SK-N-SH (cell line): ENCODE measurements around the gene SNTG2. TPM values are rescaled to one million over a fixed set of nuclear protein-coding genes. Genes with fewer than 3 reads are reported as not detected.

Source experiments
- CTCF ChIA-PET: fragments of 300-600, 350-600 bp; formaldehyde crosslinking; extraction: SDS; loops from one replicate; lab custom pipeline; 2021; lab: Yijun Ruan, JAX
- POLR2A ChIA-PET: fragments of 350-600 bp; sonication (Branson Sonifier 250); formaldehyde crosslinking; extraction: SDS; loops from one replicate; lab custom pipeline; 2020; ENCODE audit warnings: antibody characterized with exemption, inconsistent platforms; lab: Yijun Ruan, JAX
- DNase-seq: peaks from one replicate; pipeline ENCODE4 v3.0.0; 2012
- H2AFZ ChIP-seq: fragments of 200-600 bp; sonication (generic); 2 replicates; pipeline ENCODE4 v1.8.1; 2016; ENCODE audit warnings: antibody characterized with exemption, mild to moderate bottlenecking, low read depth
- H3F3A ChIP-seq: fragments of 200-600 bp; sonication (generic); replicated peaks from 2 replicates; pipeline ENCODE3; 2016; ENCODE audit warnings: antibody characterized with exemption, mild to moderate bottlenecking; ENCODE audit not compliant: insufficient read depth
- H3K27ac ChIP-seq, 2 experiments: fragments of 200-500 bp in 1 of 2; fragments of 200-600 bp in 1 of 2; sonication (Bioruptor generic) in 1 of 2; sonication (generic), shearing (Covaris generic) in 1 of 2; 2 replicates each; pipeline versions ENCODE4 v1.5.1 to v1.6.1; 2014 to 2016; ENCODE audit warnings: low read depth in 2 of 2, inconsistent platforms in 1 of 2, low read length in 1 of 2, mild to moderate bottlenecking in 1 of 2, mixed read lengths in 1 of 2
- H3K27me3 ChIP-seq: fragments of 200-600 bp; sonication (generic), shearing (Covaris generic); 2 replicates; pipeline ENCODE4 v1.6.1; 2016; ENCODE audit warnings: mixed run types; ENCODE audit not compliant: insufficient read depth
- H3K36me3 ChIP-seq, 2 experiments: fragments of 200-500 bp in 1 of 2; fragments of 200-600 bp in 1 of 2; sonication (Bioruptor generic) in 1 of 2; sonication (generic) in 1 of 2; replicated peaks in 1 of 2; 2 replicates each; pipeline versions ENCODE3 to v1.5.1; 2014 to 2016; ENCODE audit warnings: low read length in 1 of 2, mild to moderate bottlenecking in 1 of 2; ENCODE audit not compliant: insufficient read depth in 2 of 2, control insufficient read depth in 1 of 2
- H3K4me1 ChIP-seq, 2 experiments: fragments of 200-500 bp in 1 of 2; fragments of 200-600 bp in 1 of 2; sonication (Bioruptor generic) in 1 of 2; sonication (generic), shearing (Covaris generic) in 1 of 2; 2 replicates each; pipeline versions ENCODE4 v1.5.1 to v1.6.1; 2014 to 2016; ENCODE audit warnings: low read depth in 1 of 2, low read length in 1 of 2, mixed run types in 1 of 2; ENCODE audit not compliant: insufficient read depth in 2 of 2, control insufficient read depth in 1 of 2
- H3K4me2 ChIP-seq: fragments of 200-600 bp; sonication (generic), shearing (Covaris generic); 2 replicates; pipeline ENCODE4 v1.6.1; 2017; ENCODE audit warnings: mixed run types
- H3K4me3 ChIP-seq, 2 experiments: fragments of 200-500 bp in 1 of 2; fragments of 200-600 bp in 1 of 2; sonication (Bioruptor generic) in 1 of 2; sonication (generic), shearing (Covaris generic) in 1 of 2; 2 replicates each; pipeline versions ENCODE4 v1.5.1 to v1.8.1; 2014 to 2016; ENCODE audit warnings: low read depth in 2 of 2, inconsistent platforms in 1 of 2, low read length in 1 of 2, mild to moderate bottlenecking in 1 of 2, mixed read lengths in 1 of 2, moderate library complexity in 1 of 2
- H3K79me2 ChIP-seq: fragments of 200-600 bp; sonication (generic); 2 replicates; pipeline ENCODE4 v1.8.1; 2017; ENCODE audit warnings: mild to moderate bottlenecking; ENCODE audit not compliant: insufficient read depth
- H3K9ac ChIP-seq: fragments of 200-600 bp; sonication (generic); 2 replicates; pipeline ENCODE4 v1.6.1; 2017; ENCODE audit warnings: mixed run types
- H3K9me2 ChIP-seq: fragments of 200-600 bp; sonication (generic); 2 replicates; pipeline ENCODE4 v1.6.1; 2017; ENCODE audit warnings: mixed run types
- H3K9me3 ChIP-seq: fragments of 200-600 bp; sonication (generic); 2 replicates; pipeline ENCODE4 v1.6.1; 2017; ENCODE audit warnings: mixed run types, mild to moderate bottlenecking, moderate library complexity
- H4K20me1 ChIP-seq: fragments of 200-600 bp; sonication (generic); 2 replicates; pipeline ENCODE4 v1.6.1; 2017; ENCODE audit warnings: mild to moderate bottlenecking, mixed run types; ENCODE audit not compliant: insufficient read depth
- CHD2 ChIP-seq: fragments of 150-350 bp; IDR thresholded peaks from 2 replicates; pipeline ENCODE4 v1.6.1; 2018; ENCODE audit warnings: low read length; ENCODE audit not compliant: partially characterized antibody
- ELF1 ChIP-seq: IDR thresholded peaks from 2 replicates; pipeline ENCODE4 v1.4.0; 2012
- EP300 ChIP-seq, 2 experiments: IDR thresholded peaks; 2 replicates each; pipeline versions ENCODE4 v1.4.0 to v1.6.1; 2012; ENCODE audit warnings: borderline replicate concordance in 1 of 2, low read depth in 1 of 2, low read length in 1 of 2
- EZH2phosphoT487 ChIP-seq: fragments of 200-600 bp; sonication (generic); IDR thresholded peaks from 2 replicates; pipeline ENCODE4 v1.6.1; 2017; ENCODE audit warnings: low read depth, mixed run types, mild to moderate bottlenecking, antibody characterized with exemption, moderate library complexity, borderline replicate concordance
- FOSL2 ChIP-seq: IDR thresholded peaks from 2 replicates; pipeline ENCODE4 v1.4.0; 2012; ENCODE audit warnings: low read depth, mild to moderate bottlenecking, moderate library complexity, borderline replicate concordance
- FOXJ3 ChIP-seq: sonication (generic); formaldehyde crosslinking; IDR thresholded peaks from 2 replicates; pipeline ENCODE4 v1.5.1; 2020; ENCODE audit warnings: mild to moderate bottlenecking, missing genetic modification reagents
- FOXM1 ChIP-seq: IDR thresholded peaks from 2 replicates; pipeline ENCODE4 v1.4.0; 2012; ENCODE audit warnings: low read depth, mild to moderate bottlenecking
- JUND ChIP-seq: IDR thresholded peaks from 2 replicates; pipeline ENCODE4 v1.4.0; 2012
- MXI1 ChIP-seq: IDR thresholded peaks from 2 replicates; pipeline ENCODE4 v1.6.1; 2012; ENCODE audit warnings: mild to moderate bottlenecking, low read depth, low read length, improper control_type of control experiment
- NFIC ChIP-seq: IDR thresholded peaks from 2 replicates; pipeline ENCODE4 v1.4.0; 2012; ENCODE audit warnings: borderline replicate concordance
- POLR2AphosphoS5 ChIP-seq: IDR thresholded peaks from 2 replicates; pipeline ENCODE4 v1.6.1; 2012; ENCODE audit warnings: low read depth, low read length
- RAD21 ChIP-seq: IDR thresholded peaks from 2 replicates; pipeline ENCODE4 v1.6.1; 2012; ENCODE audit warnings: mild to moderate bottlenecking, low read length
- RCOR1 ChIP-seq: fragments of 150-350 bp; IDR thresholded peaks from 2 replicates; pipeline ENCODE4 v1.6.1; 2017; ENCODE audit warnings: antibody characterized with exemption, low read length
- TCF12 ChIP-seq: IDR thresholded peaks from 2 replicates; pipeline ENCODE4 v1.4.0; 2012
- TEAD4 ChIP-seq: IDR thresholded peaks from 2 replicates; pipeline ENCODE4 v1.4.0; 2012; ENCODE audit warnings: mild to moderate bottlenecking, borderline replicate concordance; ENCODE audit not compliant: insufficient read depth
- WGBS: methylation state at CpG from one replicate; pipeline ENCODE4 v1.1.6; 2017; ENCODE audit warnings: low lambda C conversion rate; 5-methylcytosine and 5-hydroxymethylcytosine counted together
- polyA plus RNA-seq, 3 experiments: library from polyadenylated mRNA; depleted of rRNA; stranded (reverse); fragments of >200 nt; gene quantifications; 2 replicates each; pipeline ENCODE4 v1.2.3, GENCODE V29; 2012
- TF ChIP-seq, protein P1 (sequence below): fragments of 200-600 bp; sonication (generic); IDR thresholded peaks from 2 replicates; pipeline ENCODE4 v1.6.1; 2017; ENCODE audit warnings: antibody characterized with exemption, mild to moderate bottlenecking, moderate library complexity
- TF ChIP-seq, protein P2 (sequence below): fragments of 150-350 bp; IDR thresholded peaks from 2 replicates; pipeline ENCODE4 v1.6.1; 2016; ENCODE audit warnings: mild to moderate bottlenecking, low read depth, low read length
- TF ChIP-seq, protein P3 (sequence below): IDR thresholded peaks from 2 replicates; pipeline ENCODE4 v1.4.0; 2012; ENCODE audit warnings: low read depth, borderline replicate concordance
- TF ChIP-seq, protein P4 (sequence below): IDR thresholded peaks from 2 replicates; pipeline ENCODE4 v1.4.0; 2012; ENCODE audit warnings: low read depth
- TF ChIP-seq, protein P5 (sequence below): IDR thresholded peaks from 2 replicates; pipeline ENCODE4 v1.6.1; 2012; ENCODE audit warnings: mild to moderate bottlenecking, low read depth, low read length, moderate library complexity

The SNTG2 gene
- polyA plus RNA-seq, 1 of the 3 experiments (the other 2 are of a cell fraction): not detected

DNA sequence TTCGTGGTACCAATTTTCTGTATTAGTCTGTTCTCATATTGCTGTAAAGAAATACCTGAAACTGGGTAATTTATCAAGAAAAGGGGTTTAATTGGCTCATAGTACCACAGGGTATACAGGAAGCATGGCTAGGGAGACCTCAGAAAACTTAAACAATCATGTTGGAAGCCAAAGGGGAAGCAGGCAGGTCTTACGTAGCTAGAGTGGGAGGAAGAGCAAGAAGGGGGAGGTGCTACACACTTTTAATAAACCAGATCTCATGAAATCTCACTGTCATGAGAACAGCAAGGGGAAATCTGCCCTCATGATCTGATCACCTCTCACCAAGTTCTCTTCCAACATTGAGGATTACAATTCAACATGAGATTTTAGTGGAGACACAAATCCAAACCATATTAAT lies 235.8 kb downstream of the SNTG2 start (continued):
- TF ChIP-seq, protein P1, sequence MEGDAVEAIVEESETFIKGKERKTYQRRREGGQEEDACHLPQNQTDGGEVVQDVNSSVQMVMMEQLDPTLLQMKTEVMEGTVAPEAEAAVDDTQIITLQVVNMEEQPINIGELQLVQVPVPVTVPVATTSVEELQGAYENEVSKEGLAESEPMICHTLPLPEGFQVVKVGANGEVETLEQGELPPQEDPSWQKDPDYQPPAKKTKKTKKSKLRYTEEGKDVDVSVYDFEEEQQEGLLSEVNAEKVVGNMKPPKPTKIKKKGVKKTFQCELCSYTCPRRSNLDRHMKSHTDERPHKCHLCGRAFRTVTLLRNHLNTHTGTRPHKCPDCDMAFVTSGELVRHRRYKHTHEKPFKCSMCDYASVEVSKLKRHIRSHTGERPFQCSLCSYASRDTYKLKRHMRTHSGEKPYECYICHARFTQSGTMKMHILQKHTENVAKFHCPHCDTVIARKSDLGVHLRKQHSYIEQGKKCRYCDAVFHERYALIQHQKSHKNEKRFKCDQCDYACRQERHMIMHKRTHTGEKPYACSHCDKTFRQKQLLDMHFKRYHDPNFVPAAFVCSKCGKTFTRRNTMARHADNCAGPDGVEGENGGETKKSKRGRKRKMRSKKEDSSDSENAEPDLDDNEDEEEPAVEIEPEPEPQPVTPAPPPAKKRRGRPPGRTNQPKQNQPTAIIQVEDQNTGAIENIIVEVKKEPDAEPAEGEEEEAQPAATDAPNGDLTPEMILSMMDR: no peak
- TF ChIP-seq, protein P2, sequence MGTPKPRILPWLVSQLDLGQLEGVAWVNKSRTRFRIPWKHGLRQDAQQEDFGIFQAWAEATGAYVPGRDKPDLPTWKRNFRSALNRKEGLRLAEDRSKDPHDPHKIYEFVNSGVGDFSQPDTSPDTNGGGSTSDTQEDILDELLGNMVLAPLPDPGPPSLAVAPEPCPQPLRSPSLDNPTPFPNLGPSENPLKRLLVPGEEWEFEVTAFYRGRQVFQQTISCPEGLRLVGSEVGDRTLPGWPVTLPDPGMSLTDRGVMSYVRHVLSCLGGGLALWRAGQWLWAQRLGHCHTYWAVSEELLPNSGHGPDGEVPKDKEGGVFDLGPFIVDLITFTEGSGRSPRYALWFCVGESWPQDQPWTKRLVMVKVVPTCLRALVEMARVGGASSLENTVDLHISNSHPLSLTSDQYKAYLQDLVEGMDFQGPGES: no peak
- TF ChIP-seq ELF1: no peak
- TF ChIP-seq, protein P3, sequence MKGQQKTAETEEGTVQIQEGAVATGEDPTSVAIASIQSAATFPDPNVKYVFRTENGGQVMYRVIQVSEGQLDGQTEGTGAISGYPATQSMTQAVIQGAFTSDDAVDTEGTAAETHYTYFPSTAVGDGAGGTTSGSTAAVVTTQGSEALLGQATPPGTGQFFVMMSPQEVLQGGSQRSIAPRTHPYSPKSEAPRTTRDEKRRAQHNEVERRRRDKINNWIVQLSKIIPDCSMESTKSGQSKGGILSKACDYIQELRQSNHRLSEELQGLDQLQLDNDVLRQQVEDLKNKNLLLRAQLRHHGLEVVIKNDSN: no peak

DNA sequence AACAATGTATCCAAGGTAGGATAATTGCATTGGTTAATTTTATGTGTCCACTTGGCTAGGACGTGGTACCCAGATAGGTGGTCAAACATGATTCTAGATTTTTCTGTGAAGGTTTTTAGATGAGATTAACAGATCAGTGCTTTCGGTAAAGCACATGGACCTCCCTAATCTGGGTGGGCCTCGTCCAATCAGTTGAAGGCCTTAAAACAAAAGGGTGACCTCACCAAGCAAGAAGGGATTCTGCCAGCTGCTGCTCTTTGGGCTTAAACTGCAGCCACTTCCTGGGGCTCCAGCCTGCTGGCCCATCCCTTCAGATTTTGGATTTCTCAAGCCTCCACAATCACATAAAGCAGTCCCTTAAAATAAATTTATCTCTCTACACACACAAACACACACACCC lies 236.5 kb downstream of the SNTG2 start:
- H3K36me3 ChIP-seq: no peaks in the 10 kb centered on the region
- ChIA-PET POLR2A (no interaction called here), CTCF (interaction anchor here (1.6 to 1.8 kb wide), 2 partner anchors 360 to 363 kb away, joined by 4 to 5 read pairs; no protein-coding TSS in a partner anchor)
- no peak overlapping the region for H3K4me2 ChIP-seq
- H3K9me2 ChIP-seq: no peaks in the 10 kb centered on the region
- H4K20me1 ChIP-seq: no peaks in the 10 kb centered on the region
- DNase-seq: no peak
- no peaks in the 10 kb centered on the region for H3K79me2 ChIP-seq
- H3K4me1 ChIP-seq: no peaks in the 10 kb centered on the region
- 4% methylated on average over 3 of the region's 3 CpGs for WGBS
- no peak overlapping the region for H3K4me3 ChIP-seq
- no peaks in the 10 kb centered on the region for H3F3A ChIP-seq
- H3K27ac ChIP-seq: no peak overlapping the region
- no peaks in the 10 kb centered on the region for H3K27me3 ChIP-seq
- H3K9ac ChIP-seq: no peak overlapping the region
- peaks cover 15% of the 10 kb centered on the region; the same call in 1 of the 2 replicates for H3K9me3 ChIP-seq
- TF ChIP-seq TEAD4 (no peak), EZH2phosphoT487 (no peak), FOSL2 (no peak), CHD2 (no peak), FOXM1 (no peak), FOXJ3 (CRISPR knock-in tag) (no peak), JUND (no peak), TCF12 (no peak), EP300 (IDR thresholded peaks at IDR 0.05; ENCODE audit: borderline replicate concordance in 1 of 2, low read depth in 1 of 2, low read length in 1 of 2) (no peak), RAD21 (no peak), POLR2AphosphoS5 (no peak), MXI1 (no peak), NFIC (no peak), RCOR1 (no peak)
- TF ChIP-seq, protein P4, sequence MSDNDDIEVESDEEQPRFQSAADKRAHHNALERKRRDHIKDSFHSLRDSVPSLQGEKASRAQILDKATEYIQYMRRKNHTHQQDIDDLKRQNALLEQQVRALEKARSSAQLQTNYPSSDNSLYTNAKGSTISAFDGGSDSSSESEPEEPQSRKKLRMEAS: no peak
- TF ChIP-seq, protein P3: no peak
- TF ChIP-seq, protein P5, sequence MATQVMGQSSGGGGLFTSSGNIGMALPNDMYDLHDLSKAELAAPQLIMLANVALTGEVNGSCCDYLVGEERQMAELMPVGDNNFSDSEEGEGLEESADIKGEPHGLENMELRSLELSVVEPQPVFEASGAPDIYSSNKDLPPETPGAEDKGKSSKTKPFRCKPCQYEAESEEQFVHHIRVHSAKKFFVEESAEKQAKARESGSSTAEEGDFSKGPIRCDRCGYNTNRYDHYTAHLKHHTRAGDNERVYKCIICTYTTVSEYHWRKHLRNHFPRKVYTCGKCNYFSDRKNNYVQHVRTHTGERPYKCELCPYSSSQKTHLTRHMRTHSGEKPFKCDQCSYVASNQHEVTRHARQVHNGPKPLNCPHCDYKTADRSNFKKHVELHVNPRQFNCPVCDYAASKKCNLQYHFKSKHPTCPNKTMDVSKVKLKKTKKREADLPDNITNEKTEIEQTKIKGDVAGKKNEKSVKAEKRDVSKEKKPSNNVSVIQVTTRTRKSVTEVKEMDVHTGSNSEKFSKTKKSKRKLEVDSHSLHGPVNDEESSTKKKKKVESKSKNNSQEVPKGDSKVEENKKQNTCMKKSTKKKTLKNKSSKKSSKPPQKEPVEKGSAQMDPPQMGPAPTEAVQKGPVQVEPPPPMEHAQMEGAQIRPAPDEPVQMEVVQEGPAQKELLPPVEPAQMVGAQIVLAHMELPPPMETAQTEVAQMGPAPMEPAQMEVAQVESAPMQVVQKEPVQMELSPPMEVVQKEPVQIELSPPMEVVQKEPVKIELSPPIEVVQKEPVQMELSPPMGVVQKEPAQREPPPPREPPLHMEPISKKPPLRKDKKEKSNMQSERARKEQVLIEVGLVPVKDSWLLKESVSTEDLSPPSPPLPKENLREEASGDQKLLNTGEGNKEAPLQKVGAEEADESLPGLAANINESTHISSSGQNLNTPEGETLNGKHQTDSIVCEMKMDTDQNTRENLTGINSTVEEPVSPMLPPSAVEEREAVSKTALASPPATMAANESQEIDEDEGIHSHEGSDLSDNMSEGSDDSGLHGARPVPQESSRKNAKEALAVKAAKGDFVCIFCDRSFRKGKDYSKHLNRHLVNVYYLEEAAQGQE: no peak
- TF ChIP-seq, protein P2: no peak
- no peak overlapping the region for H2AFZ ChIP-seq
